Renal cortex interstitium (tissue), 11 donors: ENCODE results near the gene PLXNB2. TPM values are rescaled to one million over a fixed set of nuclear protein-coding genes. Genes with fewer than 3 reads are reported as not detected.

Source experiments
- DNase-seq, 11 donors: peaks; one replicate each; pipeline ENCODE4 v3.0.0-alpha.2; 2013; ENCODE audit warnings: low read depth in 9 of 11, low spot score in 4 of 11; ENCODE audit errors: extremely low read depth in 1 of 11
- polyA plus RNA-seq, 3 donors: library from polyadenylated mRNA; unstranded; fragments of 120-200 nt; gene quantifications; one replicate each; pipeline ENCODE4 v1.2.1, GENCODE V29; 2013; ENCODE audit not compliant: insufficient read length in 3 of 3

PLXNB2 gene
- polyA plus RNA-seq, 3 donors, result 187 to 248 (median 239) TPM

- peak in 2 of 11 donors; percentile 45 to 68 for DNase-seq
These were observed 56.6 kb downstream of the PLXNB2 start, which contains the start of gene HDAC10 for GRCh38 chr22:50250555-50251476. TSS of gene HDAC10 (minus strand) at chr22:50251265. CDS start at chr22:50251032, 233 bp downstream.

DNA sequence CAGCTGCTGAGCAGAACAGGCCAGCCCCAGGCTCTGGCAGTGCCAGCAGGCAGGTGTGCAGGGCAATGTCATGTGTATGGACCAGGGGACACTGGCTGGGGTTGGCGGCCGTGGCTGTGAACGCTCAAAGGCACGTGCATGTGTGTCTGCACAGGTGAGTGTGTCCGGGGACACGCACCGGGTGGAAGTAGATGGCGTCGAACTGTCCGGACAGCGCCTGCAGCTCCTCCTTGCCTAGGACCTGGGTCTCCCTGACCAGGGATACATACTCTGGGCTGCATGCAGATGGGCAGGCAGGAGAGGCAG, 57.2 kb downstream of the PLXNB2 start:
- no peak for DNase-seq

GRCh38 chr22:50249341-50250248, 57.9 kb downstream of the PLXNB2 start:
- no peak for DNase-seq

- DNase-seq, result no peak
These were observed 59.0 kb downstream of the PLXNB2 start for GRCh38 chr22:50248196-50249081.

- no peak for DNase-seq
These were observed 59.7 kb downstream of the PLXNB2 start for GRCh38 chr22:50247748-50248147.

DNA sequence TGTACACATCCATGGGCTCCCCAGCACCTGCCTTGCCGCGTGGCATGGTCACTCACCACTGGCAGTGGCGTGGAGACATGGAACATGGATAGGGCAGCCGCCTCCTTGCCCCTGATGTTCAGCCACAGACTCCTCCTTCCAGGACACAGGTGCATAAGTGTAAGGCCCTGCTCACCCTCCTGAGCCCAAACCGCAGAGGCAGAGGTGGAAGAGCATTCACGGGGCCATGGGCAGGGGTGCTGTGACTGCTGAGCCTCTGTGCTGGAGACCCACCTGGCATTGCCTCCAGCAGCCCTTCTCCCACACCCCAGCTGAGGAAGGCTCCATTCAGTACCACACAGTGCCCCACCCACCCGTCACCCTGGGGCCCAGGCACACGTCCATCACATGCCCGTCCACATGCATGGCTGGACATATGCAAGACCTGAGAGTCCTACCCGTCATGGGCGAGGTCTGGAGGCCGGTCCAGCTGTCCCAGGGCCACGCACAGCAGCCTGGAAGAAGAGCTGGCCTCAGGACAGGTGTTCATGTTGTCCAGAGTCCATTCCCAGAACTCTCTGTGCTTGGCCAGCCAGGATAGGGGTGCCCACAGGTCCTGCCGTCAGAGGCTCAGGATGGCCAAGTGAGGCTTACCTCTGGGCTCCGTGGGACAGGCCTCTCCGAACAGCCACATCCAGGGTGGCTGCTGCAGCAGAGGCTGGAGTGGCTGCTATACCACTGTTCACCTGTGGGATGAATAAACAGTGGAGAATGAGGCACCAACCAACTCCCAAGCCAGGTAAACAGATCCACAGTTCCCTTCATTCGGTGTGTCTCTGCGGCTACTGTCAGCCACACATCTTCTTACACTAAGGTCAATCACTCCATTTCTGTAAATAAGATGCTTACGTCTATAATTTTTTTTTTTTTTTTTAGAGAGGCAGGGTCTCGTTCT, 60.9 kb downstream of the PLXNB2 start:
- no peak for DNase-seq

- no peak for DNase-seq
These were observed 62.0 kb downstream of the PLXNB2 start for GRCh38 chr22:50245214-50246072.

DNA sequence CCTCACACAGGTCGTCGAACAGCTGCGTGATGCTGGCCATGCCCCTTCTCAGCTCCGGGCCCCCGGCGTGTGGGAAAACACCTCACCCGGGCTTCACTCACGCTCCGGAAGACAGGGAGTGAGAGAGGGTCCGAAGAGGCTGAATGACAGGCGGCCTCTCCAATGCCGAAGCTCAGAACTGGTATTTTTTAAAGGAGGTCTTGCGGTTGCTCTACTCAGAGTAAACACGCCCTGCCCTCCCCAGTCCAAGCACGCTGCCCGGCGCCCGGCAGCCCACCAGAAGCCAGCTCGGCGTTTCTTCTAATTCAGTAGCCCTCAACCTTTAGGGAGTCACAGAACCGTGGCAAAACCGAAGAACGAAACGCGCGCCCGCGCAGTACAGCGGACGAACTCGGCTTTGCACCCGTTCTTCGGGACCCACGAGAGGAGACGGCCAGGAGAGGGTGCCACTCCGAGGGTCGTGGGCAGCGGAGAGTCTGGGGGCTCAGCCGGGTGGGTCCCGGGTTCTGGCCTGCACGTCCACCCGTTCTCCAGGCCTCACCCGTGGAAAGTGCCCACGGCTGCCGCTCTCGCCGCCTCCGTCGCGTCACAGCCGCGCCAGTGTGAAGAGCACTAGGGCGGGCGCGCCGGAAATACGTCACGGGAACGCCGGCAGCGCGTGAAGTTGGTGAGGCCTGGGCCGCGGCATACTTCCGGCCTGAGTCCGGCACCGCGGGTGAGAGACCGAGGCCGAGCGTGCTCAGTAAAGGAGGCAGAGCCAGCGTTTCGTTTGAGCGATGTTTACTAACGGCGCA, 62.8 kb downstream of the PLXNB2 start, which contains the start of gene TUBGCP6:
Gene TUBGCP6, minus strand, starts transcription at position 604 of the 794 bp plus-strand sequence. Its CDS starts 564 bp downstream, at position 40.
- DNase-seq, result peak; percentile 80 to 94 (median 91)

DNA sequence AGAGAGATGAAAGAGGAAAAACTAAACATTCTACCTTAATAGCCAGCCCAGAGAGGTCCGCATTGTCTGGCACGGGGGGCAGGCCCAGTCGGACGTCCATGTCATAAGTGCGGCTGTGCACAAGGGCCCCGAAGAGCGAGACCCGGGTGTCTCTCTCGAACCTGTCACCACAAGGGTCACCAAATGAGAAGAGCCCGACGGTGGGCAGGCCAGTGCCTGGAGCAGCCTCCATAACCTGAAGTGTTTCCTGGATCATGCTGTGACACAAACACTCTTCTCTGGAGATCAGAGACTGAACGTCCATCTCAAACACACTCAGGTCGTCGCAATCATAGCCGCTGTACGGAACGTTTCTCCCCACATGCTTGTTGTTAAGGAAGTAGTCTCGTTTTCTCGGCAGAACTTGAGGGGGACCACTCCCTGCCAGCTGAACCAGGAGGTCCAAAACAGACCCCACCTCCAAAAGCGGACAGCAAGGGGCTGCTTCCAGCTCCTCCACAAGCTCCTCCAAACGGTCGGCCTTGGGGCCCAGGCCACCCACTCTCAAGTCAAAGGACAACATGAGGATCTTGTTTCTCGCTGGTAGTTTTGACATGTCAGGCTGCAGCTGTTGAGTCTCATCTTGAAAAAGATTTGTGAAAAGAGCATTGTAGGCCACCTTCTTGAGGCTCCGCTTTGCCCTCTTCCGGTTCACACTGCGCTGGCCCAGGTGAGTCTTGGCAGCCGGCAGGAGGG, 63.6 kb downstream of the PLXNB2 start:
- no peak for DNase-seq

- no peak for DNase-seq
These were observed 65.0 kb downstream of the PLXNB2 start for GRCh38 chr22:50242406-50242949.

DNA sequence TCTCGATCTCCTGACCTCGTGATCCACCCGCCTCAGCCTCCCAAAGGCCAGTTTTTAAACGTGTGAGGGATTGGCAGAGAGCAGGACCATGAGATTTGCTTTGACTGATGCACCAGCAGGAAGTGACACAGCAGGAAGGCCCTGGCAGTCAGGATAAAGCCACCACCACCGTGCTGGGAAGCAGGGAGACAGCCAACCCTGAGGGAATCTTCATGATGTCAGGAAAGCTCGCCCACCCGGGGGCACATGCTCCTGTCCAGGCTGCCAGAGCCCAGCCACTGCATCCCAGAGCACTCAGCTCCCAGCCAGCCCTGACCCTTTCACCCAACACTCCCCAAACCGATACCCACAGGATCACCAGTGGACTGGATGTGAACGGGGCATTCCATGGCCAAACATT, 68.7 kb downstream of the PLXNB2 start:
- no peak for DNase-seq

DNA sequence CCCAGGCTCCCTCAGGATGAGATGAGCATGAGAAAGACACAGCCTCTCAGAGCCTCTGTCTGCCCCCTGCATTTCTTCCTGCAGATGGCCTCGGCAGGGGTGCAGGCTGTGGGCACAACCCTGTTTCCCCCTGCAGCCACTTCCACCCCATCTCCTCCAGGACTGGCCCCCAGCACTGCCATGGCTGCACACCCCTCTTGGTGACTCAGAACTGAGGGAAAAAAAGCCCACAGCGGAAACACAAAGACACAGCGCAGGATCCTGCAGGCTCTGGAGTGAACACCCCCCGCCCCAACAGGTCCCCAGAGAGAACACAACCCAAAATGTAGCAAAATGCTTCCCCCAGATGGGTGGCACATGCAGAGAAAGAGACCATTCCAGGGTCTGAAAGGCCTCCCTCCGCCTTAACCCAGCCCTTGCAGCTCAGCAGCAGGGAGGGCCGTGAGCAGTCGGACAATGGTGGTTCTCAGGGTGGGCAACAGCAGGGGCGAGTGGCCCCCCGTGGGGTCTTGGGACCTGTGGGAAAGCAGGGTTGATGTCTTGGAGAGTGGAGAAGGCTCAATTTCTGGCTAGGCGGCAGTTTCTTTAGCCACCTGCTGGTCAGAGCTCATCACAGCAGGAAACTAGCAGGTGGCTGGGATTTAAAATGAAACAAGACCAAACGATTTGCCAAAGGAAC, 70.6 kb downstream of the PLXNB2 start:
- no peak for DNase-seq

DNA sequence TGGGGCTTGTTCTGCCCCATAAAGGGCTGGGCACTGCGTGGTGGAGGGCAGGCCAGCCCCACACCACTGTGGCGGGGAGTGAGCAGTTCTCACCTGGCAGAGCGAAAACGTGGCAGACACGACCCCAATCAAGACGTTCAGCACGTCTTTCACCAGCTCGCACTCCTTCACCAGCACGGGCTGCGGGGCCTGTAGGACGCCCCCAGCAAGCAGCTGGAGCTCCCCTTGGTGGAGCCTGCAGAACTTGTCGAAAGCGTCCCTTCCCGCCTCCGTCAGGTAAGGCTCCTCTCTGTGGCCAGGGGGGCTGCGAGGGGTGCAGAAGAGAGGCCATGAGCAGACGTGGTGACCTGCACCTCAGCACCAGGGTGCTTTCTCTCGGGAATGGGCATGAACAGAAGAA, 74.2 kb downstream of the PLXNB2 start:
- no peak for DNase-seq

DNA sequence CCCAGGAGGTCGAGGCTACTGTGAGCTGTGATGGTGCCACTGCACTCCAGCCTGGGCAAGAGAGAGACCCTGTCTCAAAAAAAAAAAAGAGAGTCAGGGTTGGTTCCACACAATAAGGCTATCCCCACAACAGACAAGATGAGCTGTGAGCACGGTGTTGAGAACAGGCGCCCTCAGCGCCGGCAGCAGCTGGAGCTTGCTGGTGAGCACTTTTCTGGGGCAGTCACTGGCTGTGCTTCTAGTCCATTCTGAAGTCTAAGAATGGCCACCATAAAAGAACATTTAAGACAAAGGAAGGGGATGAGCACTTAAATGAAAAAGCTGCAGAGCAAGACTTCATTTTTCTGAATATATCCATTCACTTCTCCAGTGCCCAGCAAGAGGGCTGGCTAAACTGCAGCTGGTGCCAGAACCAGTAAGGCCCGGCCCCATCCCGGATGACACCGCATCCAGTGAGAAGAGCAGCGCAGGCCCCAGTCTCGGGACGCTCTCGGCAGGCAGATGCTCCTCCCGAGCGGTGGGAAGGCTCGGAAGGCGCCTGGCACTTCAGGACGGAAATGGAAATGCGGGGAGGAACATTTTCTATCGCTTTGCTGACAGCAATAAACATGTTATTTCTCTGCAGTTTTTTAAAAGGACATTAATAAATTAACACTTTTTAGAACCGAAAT, 74.8 kb downstream of the PLXNB2 start:
- no peak for DNase-seq
